ENCODE measurements around the gene DCAF10.
"Not testable (repeated sequence)": the region's sequence is repeated elsewhere in the genome, so short reads cannot be mapped to it uniquely, and the experiment has no call there.

The DCAF10 gene

GRCh38 chr9:37870081-37870798 lies 69.6 kb downstream of the DCAF10 start:
- DNase-seq = no peak

GRCh38 chr9:37870799-37871176 lies 70.2 kb downstream of the DCAF10 start:
- no peak for DNase-seq

GRCh38 chr9:37873955-37874354 lies 73.4 kb downstream of the DCAF10 start:
- no peak for DNase-seq

- no peak for DNase-seq
These were observed 75.8 kb downstream of the DCAF10 start for GRCh38 chr9:37876376-37876775.

- DNase-seq = no peak
These were observed 80.4 kb downstream of the DCAF10 start for GRCh38 chr9:37880916-37881479.

GRCh38 chr9:37887977-37888583 lies 87.5 kb downstream of the DCAF10 start:
- DNase-seq = not testable (repeated sequence)

GRCh38 chr9:37889536-37889935 lies 88.9 kb downstream of the DCAF10 start:
- DNase-seq = no peak

- not testable (repeated sequence) for DNase-seq
These were observed 90.4 kb downstream of the DCAF10 start for GRCh38 chr9:37891042-37891441.

GRCh38 chr9:37892063-37892462 lies 91.5 kb downstream of the DCAF10 start:
- DNase-seq = no peak

GRCh38 chr9:37897665-37898064 lies 97.1 kb downstream of the DCAF10 start:
- DNase-seq = no peak

- DNase-seq = no peak
These were observed 98.4 kb downstream of the DCAF10 start for GRCh38 chr9:37899041-37899440.

GRCh38 chr9:37902131-37902530 lies 101.5 kb downstream of the DCAF10 start:
- DNase-seq = no peak

GRCh38 chr9:37902796-37903646 lies 102.4 kb downstream of the DCAF10 start:
- peak in 1 of 2 experiments; percentile 43 for DNase-seq

- DNase-seq = peak; percentile 32 to 75
These were observed 103.2 kb downstream of the DCAF10 start, which contains the start of gene SLC25A51 for GRCh38 chr9:37903647-37904444. TSS of gene SLC25A51 (minus strand) at chr9:37904127. CDS start at chr9:37888550, 15,577 bp downstream.

GRCh38 chr9:37904445-37905130 lies 104.0 kb downstream of the DCAF10 start:
- DNase-seq = no peak

GRCh38 chr9:37905131-37905505 lies 104.5 kb downstream of the DCAF10 start:
- DNase-seq = no peak

GRCh38 chr9:37905776-37906175 lies 105.2 kb downstream of the DCAF10 start:
- DNase-seq = no peak

GRCh38 chr9:37906312-37907239 lies 106.0 kb downstream of the DCAF10 start:
- DNase-seq = no peak

GRCh38 chr9:37908283-37908682 lies 107.7 kb downstream of the DCAF10 start:
- no peak for DNase-seq

- no peak for DNase-seq
These were observed 108.1 kb downstream of the DCAF10 start for GRCh38 chr9:37908698-37909186.
